ENCODE data around the gene GLYR1. TPM values are rescaled to one million over a fixed set of nuclear protein-coding genes. Genes with fewer than 3 reads are reported as not detected.

Gene GLYR1
- total RNA-seq, 4 donors from 2014 or later, result 31.9 to 47.9 (median 45.8) TPM

GRCh38 chr16:4802659-4803287, 44.3 kb downstream of the GLYR1 start:
- Histone ChIP-seq H3K36me3 (peaks cover 0 to 57% (median 13%) of the 10 kb centered on the region in 3 donors), H3K4me1 (peaks cover 20 to 34% (median 23%) of the 10 kb centered on the region in 3 donors), H3K4me3 (peak overlapping the region; percentile 61 to 96 (median 78)), H3K9me3 (no peaks in the 10 kb centered on the region), H3K27me3 (no peaks in the 10 kb centered on the region), H3K27ac (peak overlapping the region; percentile 92 to 94 (median 93))
- 0% methylated on average over 8 to 11 of the region's 59 CpGs for WGBS, 2 donors
- intact Hi-C loops (cut with DNase I), result no loop called here
- TF ChIP-seq POLR2A (IDR thresholded peaks at IDR 0.05) (peak in 1 of 4 donors; percentile 35), CTCF (IDR thresholded peaks at IDR 0.05) (peak in 5 of 6 experiments; percentile 30 to 56 (median 37))
- peak; percentile 43 for DNase-seq

DNA sequence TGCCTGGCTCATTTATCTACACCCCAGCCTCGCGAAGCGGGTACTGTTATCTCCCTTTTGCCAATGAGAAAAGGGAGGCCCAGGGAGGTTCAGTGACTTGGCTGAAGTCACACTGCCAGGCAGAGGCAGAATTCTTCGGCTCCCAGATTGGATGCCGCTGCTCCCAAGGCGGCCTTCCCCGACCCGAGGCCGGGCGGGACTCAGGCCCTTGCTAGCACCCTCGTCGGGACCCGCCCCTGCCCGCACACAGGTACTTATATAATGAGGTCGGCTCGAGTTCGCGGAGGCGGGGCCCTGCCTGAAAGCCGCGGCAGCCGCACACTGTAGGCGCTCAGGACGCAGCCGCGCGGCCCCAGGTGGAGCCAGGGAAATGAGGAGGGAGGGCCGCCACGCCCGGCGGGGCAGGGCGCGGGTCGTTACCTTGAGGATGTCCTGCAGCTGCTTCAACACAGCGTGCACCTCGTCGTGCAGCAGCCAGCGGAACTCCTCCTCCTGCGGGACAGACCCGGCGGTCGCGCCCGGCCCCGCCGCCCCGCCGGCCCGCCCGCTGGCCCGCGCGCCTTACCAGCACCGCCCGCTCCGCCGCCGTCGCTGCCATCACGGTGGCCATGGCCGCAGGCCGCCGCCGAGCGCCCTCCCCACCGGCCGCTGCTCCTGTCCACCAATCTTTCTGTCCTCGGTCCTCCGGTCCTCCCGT, 45.0 kb downstream of the GLYR1 start, which contains the start of gene ROGDI:
ROGDI (minus strand) TSS at position 672 of the 697 bp plus-strand sequence; CDS start at position 610, 62 bp downstream.
- DNase-seq, result peak; percentile 49
- intact Hi-C loops (cut with DNase I), result no loop called here
- WGBS, 2 donors, result 0% methylated on average over 3 of the region's 70 CpGs
- peaks cover 0 to 57% (median 9%) of the 10 kb centered on the region in 3 donors for H3K36me3 ChIP-seq
- peaks cover 20 to 34% (median 23%) of the 10 kb centered on the region in 3 donors for H3K4me1 ChIP-seq
- no peaks in the 10 kb centered on the region for H3K27me3 ChIP-seq
- H3K9me3 ChIP-seq, result no peaks in the 10 kb centered on the region
- TF ChIP-seq POLR2A (IDR thresholded peaks at IDR 0.05) (peak in 3 of 4 donors; percentile 34 to 77 (median 66)), CTCF (IDR thresholded peaks at IDR 0.05) (no peak)
- H3K4me3 ChIP-seq, result peak within 1 kb of the TSS; percentile 61 to 96 (median 78)
- H3K27ac ChIP-seq, result peak within 1 kb of the TSS; percentile 92 to 94 (median 93)

DNA sequence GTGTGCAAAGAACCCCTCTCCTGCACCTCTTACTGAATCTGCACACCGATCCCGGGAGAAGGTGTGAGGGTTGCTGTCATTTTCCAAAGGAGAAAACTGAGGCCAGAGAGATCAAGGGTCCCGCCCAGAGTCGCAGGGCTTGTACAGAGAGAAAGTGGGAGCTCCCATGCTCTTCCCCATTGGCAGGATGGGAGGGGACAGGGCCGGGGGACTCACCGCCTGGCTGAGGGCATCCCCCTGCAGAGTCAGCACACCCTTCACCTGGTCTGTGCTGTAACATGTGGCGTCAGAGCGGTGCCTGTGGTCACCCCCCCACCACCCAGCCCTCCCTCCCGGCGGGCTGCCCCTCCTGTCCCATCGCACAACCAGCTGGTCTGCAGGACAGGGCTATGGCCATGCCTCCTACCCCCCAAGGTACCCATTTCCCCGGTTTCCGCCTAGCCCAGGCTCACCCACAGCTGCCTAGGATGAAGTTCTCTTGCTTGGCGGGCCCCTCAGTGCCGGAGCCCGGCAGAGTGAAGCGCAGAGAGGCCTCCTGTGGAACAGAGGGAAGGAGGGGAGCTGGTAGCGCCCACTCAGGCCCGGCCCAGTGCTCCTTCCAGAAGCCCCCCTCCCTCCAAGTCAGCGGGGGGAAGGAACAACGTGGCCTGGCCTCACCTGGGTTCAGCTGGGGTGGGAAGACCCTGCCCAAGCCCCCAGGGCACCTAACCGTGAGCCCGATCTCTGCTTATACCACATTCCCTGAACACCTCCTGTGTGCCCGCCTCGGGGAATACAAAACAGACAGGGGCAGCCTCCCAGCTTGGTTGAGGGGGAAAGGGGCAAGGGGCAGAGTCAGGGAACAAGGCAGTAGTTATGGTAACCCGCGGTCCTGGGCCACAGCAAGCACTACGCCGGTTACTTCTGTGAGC, 45.8 kb downstream of the GLYR1 start:
- 34 to 41% methylated on average over 8 to 13 of the region's 29 CpGs for WGBS, 2 donors
- Histone ChIP-seq H3K4me3 (peak overlapping the region; percentile 61 to 96 (median 78)), H3K9me3 (no peaks in the 10 kb centered on the region), H3K36me3 (peaks cover 0 to 57% (median 9%) of the 10 kb centered on the region in 3 donors), H3K4me1 (peaks cover 20 to 34% (median 23%) of the 10 kb centered on the region in 3 donors), H3K27ac (peak overlapping the region; percentile 92 to 94 (median 93)), H3K27me3 (no peaks in the 10 kb centered on the region)
- DNase-seq, result no peak
- TF ChIP-seq CTCF (IDR thresholded peaks at IDR 0.05) (no peak), POLR2A (IDR thresholded peaks at IDR 0.05) (no peak)
- intact Hi-C loops (cut with DNase I), result no loop called here

DNA sequence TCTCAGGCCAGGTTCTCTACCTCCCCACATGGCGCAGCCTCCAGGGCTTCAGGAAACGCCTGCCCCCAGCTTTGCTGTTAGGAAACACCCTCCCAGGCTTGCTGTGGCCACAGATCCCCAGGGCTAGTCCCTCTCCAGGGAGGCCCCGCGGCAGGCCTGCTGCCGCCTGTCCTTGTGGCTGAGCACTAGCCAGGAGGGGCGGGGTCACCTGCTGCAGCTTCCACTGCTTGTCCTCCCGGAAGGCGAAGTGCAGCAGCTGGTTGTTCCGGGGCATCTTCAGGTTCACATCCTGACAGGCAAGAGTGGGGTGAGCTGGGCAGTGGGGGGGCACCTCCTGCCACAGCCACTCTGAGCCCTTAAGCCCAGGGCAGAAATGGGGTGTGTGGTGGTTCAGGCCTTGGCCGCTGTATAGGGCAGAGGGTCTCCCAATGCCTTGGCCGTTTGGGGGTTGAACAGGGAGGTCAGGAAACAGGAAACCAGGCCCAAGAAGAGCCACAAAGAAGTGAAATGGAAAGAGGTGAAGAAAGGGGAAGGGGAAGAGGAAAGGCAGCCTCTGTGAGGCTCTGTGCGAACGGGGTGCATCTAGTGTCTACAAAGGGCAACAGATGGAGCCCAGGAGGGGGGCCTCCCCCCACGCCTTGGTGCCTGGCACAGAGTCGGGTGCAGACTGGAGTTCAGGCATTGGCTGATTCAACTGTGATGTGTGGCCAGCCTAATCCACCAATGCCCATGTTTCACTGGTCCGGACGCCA, 46.6 kb downstream of the GLYR1 start:
- TF ChIP-seq POLR2A (IDR thresholded peaks at IDR 0.05) (no peak), CTCF (IDR thresholded peaks at IDR 0.05) (no peak)
- H3K27ac ChIP-seq, result peak overlapping the region; percentile 92 to 94 (median 93)
- peaks cover 20 to 37% (median 23%) of the 10 kb centered on the region in 3 donors for H3K4me1 ChIP-seq
- no peaks in the 10 kb centered on the region for H3K9me3 ChIP-seq
- peaks cover 0 to 56% (median 9%) of the 10 kb centered on the region in 3 donors for H3K36me3 ChIP-seq
- H3K27me3 ChIP-seq, result no peaks in the 10 kb centered on the region
- 45 to 64% methylated on average over 5 to 10 of the region's 17 CpGs for WGBS, 2 donors
- intact Hi-C loops (cut with DNase I), result no loop called here
- no peak for DNase-seq
- H3K4me3 ChIP-seq, result peak overlapping the region in 1 of 4 donors; percentile 84
